GM03348 (cell line): ENCODE measurements around the gene RBM17.
"Not testable (repeated sequence)": the region's sequence is repeated elsewhere in the genome, so short reads cannot be mapped to it uniquely, and the experiment has no call there.

Experiments
- DNase-seq: peaks from one replicate; pipeline ENCODE4 v3.0.0; 2012; ENCODE audit warnings: low spot score

Gene RBM17

GRCh38 chr10:6112893-6113292 lies 24.1 kb downstream of the RBM17 start:
- DNase-seq = no peak

- no peak for DNase-seq
Observed at GRCh38 chr10:6114299-6114698, 25.5 kb downstream of the RBM17 start.

- DNase-seq = peak; percentile 62
Observed at GRCh38 chr10:6114805-6115341, 26.0 kb downstream of the RBM17 start.

- DNase-seq = no peak
Observed at GRCh38 chr10:6115411-6115810, 26.6 kb downstream of the RBM17 start.

- no peak for DNase-seq
Observed at GRCh38 chr10:6115824-6116350, 27.1 kb downstream of the RBM17 start.

GRCh38 chr10:6116806-6117205 lies 28.0 kb downstream of the RBM17 start:
- DNase-seq = no peak

- no peak for DNase-seq
Observed at GRCh38 chr10:6117711-6118110, 28.9 kb downstream of the RBM17 start.

- no peak for DNase-seq
Observed at GRCh38 chr10:6119423-6119822, 30.6 kb downstream of the RBM17 start.

- DNase-seq = no peak
Observed at GRCh38 chr10:6119962-6120361, 31.1 kb downstream of the RBM17 start.

- DNase-seq = no peak
Observed at GRCh38 chr10:6120691-6121090, 31.9 kb downstream of the RBM17 start.

GRCh38 chr10:6121146-6121545 lies 32.3 kb downstream of the RBM17 start:
- DNase-seq = no peak

- no peak for DNase-seq
Observed at GRCh38 chr10:6123532-6123931, 34.7 kb downstream of the RBM17 start.

- no peak for DNase-seq
Observed at GRCh38 chr10:6124666-6125065, 35.8 kb downstream of the RBM17 start.

GRCh38 chr10:6127461-6127860 lies 38.6 kb downstream of the RBM17 start:
- not testable (repeated sequence) for DNase-seq

- no peak for DNase-seq
Observed at GRCh38 chr10:6128087-6128486, 39.3 kb downstream of the RBM17 start.

GRCh38 chr10:6128591-6129251 lies 39.9 kb downstream of the RBM17 start:
- peak; percentile 58 for DNase-seq

GRCh38 chr10:6130848-6131470 lies 42.1 kb downstream of the RBM17 start:
- no peak for DNase-seq

GRCh38 chr10:6133331-6134098 lies 44.7 kb downstream of the RBM17 start:
- DNase-seq = no peak

GRCh38 chr10:6134099-6134823 lies 45.4 kb downstream of the RBM17 start:
- no peak for DNase-seq

GRCh38 chr10:6135039-6135438 lies 46.2 kb downstream of the RBM17 start:
- DNase-seq = no peak

- no peak for DNase-seq
Observed at GRCh38 chr10:6135589-6136168, 46.8 kb downstream of the RBM17 start.
